NCI-H2171 treated with DMSO at 0.1 percent for 48 hours (cell line): ENCODE results near the gene CDH15.
A peak's percentile ranks its signal among the peaks of the same experiment; 100 is the strongest.
"Not testable (repeated sequence)": the region's sequence is repeated elsewhere in the genome, so short reads cannot be mapped to it uniquely, and the experiment has no call there.

Source experiments
- DNase-seq: peaks from one replicate; lab custom pipeline; 2025; lab: John Stamatoyannopoulos, UW

The CDH15 gene

GRCh38 chr16:89155851-89156739 is 15.5 kb upstream of the CDH15 start:
- DNase-seq = no peak

DNA sequence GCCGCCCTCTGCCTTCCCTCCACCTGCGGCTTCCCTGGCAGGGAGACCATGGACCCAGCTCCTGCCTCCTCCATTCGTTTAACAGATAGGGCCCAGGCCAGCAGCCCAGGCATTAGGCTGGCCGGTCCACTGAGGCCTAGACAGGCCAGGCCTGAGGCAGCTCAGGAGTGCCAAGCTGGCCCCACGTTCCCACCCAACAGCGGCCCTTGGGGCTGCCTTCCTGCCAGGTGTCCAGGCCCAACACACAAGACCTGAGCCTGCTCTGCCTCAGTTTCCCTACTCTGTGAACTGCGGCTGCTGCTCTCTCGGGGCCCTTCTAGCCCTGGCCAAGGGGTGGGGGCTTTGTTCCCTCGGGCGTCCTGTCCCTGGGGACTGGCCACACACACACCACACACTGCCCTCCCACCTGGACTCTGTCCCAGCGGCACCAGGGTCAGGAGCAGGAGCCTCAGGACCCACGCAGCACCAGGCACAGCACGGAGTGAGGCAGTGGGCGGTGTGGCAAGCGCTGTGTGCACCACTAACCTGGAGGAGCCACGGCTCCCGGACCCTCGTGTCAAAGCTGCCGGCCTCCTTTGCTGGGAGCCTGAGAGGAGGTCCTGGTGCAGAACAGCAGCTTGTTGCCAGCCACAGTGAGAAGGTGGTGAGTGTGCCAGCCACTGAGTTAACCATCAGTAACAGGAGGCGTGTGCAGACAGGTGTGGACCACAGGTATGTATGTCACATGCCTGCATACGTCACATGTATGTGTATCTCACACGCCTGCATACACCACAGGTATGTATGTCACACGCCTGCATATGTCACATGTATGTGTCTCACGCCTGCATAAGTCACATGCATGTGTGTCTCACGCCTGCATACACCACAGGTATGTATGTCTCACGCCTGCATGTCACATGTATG is 14.6 kb upstream of the CDH15 start:
- no peak for DNase-seq

DNA sequence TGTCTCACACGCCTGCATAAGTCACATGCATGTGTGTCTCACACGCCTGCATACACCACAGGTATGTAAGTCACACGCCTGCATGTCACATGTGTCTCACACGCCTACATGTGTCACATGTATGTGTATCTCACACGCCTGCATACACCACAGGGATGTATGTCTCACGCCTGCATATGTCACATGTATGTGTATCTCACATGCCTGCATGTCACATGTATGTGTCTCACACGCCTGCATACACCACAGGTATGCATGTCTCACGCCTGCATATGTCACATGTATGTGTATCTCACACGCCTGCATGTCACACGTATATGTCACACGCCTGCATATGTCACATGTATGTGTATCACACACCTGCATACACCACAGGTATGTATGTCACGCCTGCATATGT is 13.8 kb upstream of the CDH15 start:
- DNase-seq = no peak

- DNase-seq = no peak
These were observed 12.3 kb upstream of the CDH15 start for GRCh38 chr16:89159066-89159849.

DNA sequence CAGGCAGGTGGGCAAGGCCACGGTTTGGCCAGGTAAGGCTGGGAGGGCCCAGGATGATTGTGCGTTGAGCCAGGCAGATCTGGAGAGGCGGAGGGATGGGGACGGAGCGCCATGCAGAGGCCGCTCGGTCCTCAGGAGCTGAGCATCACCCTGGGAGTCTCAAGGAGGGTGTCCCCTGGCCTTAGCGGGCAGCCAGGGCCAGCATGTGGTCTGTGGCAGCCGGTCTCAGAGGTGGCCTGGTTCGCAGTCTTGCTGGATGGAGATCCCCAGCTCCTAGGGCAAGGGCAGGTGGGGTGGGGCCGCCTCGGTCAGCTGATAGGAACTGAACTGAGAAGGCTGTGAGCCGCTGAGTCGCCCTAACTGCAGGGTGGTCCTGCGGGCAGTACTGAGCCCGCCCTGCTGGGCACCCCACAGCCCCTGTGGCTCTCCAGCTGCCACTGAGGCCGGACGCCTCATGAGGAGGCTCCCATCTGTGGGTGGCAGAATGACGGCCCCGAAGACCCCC is 11.6 kb upstream of the CDH15 start:
- DNase-seq = no peak

- no peak for DNase-seq
These were observed 10.4 kb upstream of the CDH15 start for GRCh38 chr16:89160977-89161701.

DNA sequence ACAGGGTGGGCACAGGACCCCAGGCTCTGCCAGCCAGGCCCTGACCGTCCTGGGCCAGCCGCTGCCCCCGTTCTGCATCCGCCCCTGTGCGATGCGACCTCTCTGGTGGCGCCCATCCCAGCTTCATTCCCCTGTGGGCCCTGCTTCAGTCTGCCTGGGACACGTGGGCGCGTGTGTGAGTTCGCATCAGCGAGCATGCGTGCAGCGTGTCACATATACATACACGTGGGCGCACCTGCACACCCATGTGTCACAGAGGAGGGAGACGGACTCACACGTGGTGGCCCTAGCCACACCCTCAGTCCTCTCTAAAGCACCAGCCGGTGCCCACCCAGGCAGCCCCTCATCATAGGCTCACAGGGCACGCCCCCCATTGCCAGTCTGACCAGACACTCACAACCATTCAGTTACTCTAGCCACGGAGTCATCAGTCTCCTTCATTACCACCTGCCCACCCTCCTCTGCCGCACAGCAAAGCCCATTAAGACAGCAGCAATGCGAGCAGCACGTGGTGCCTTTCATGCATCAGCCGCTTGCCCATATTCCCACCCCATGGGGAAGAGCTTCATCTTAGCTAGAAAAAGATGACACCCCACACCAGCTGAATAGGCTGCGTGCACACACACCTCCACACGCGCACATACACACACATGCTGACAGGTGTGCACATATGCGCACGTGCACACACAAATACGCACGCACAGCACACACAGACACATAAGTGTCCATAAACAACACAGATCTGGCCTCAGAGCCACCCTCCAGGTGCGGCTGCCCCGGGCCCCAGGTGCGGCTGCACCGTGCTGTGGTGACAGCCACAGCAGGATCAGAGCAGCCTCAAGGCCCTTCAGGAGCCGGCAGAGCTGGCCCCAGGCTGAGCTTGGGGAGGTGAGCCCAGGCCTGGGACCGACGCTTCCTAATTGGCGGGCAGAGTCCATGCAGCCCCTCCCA is 9.5 kb upstream of the CDH15 start:
- no peak for DNase-seq

- DNase-seq = no peak
These were observed 8.3 kb upstream of the CDH15 start for GRCh38 chr16:89163297-89163696.

- DNase-seq = no peak
These were observed 7.1 kb upstream of the CDH15 start for GRCh38 chr16:89164436-89164835.

- no peak for DNase-seq
These were observed 6.5 kb upstream of the CDH15 start for GRCh38 chr16:89164847-89165680.

DNA sequence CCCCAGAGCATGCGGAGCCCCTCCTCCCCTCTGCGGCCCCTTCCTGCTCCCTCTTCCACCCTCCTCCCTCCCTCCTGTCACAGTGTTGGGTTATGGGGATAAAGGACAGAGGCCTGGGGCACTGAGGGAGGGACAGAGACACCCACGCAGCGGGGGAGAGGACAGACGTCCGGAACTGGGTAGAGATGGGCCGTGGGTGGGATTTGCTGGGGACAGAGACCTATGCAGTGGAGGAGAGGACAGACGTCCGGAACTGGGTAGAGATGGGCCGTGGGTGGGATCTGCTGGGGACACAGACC is 5.9 kb upstream of the CDH15 start:
- not testable (repeated sequence) for DNase-seq

DNA sequence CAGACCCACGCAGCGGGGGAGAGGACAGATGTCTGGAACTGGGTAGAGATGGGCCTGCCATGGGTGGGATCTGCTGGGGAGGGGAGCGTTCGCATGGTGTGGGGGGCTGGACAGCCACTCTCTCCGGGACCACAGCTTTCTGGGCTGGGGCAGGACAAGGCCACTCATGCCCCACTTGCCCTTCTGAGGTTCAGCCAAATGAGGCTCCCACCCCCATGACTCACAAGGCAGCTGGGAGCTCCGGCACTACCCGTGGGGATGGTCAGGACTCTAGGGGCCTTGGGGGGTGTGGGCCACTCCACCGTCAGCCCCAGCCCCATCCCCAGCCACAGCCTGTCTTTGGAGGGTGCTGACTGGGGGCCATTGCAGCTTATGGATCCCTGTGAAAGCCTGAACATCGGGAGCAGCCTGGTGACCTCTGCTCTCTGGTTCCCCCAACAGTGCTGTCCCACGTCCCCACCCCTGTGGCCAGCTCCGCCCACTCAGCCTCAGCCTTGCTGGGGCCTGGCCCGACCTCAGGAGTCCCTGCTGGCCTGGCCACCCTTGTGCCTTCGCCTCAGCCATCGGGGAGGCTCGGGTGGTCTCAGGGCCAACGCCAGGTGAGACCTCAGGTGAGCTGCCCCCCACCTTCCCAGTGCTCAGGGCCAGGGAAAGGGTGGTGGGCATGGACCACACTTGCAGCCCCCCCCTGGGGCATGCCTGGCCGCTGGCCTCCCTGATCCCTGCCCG is 4.7 kb upstream of the CDH15 start:
- no peak for DNase-seq

DNA sequence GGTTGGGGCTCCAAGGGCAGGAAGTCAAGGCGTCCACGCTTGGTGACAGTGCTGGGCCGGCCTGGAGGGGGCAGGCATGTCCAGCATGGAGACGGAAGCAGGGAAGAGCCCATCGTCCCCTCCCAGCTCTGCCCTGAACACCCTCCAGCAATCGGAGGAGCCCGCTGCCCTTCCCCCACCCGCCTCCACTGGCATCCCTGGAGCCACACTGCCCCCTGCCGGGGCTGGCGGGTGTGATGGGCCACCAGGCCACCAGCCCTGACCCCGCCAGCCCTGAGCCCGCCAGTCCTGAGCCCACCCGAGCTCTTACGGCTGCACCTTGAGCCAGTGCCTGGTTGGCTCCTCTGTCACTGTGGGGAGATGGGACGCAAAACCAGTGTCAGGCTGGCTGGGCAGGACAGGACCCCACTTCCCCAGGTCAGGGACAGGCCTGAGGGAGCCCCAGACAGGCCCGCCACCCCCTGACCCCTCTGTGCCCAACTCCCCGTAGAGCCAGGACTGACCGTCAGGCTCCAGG is 4.1 kb upstream of the CDH15 start:
- peak; percentile 50 for DNase-seq

DNA sequence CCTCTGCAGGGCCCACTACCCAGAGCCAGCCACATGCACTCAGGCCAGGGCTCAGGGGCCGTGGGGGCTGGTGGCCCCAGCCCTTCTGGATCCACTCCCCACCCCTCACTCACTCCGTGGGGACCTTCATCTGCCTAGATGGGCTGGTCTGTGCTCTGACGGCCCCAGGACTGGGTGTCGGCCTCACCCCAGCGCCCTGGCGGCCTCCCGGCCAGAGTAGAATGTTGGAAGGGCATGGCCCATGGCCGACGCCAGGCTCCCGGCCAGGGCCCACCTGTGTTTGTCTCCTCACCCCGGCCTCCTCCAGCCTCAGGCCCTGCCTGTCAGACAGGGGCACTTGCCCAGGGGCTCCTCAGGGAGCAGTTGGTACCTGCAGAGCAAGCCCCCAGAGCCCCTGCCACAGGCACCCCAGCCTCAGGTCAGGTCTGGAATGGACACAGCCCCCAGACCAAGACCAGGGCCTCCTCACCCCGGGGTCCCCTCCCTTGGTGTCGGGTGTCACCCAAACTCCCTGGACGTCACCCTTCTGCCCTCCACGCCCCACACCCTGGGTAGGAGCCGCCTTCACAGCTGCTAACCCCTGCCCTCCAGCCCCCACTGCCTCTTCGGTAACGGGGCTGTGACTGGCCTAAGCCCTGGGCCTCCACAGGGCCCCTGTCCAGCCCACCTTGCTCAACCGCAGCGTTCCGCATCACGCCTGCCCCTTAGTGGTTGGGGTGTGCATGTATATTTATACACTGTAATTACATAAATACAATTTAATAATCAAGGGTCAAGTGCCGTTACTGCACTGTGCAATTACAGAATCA is 3.0 kb upstream of the CDH15 start:
- no peak for DNase-seq

DNA sequence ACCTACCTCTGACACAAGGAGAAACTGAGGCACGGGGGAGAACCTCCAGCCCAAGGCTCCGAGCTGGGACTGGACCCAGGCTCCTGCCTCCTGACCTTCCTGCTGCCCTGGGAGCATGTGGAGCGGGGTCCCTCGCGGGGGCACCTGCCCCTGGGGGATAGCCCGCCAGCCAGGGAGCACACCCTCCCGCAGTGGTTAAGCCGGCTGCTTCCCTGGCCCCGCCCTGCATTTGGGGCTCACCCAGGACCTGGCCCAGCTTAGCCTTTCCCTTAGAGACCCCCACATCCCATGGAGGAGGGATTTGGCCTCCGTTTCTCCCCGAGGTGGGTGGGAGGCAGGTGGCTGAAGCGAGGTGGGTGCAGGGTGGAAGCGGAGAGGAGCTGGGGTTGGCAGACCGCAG is 1.8 kb upstream of the CDH15 start:
- DNase-seq = no peak

GRCh38 chr16:89170346-89171215 is 967 bp upstream of the CDH15 start:
- peak; percentile 87 for DNase-seq

- no peak for DNase-seq
These were observed 601 bp downstream of the CDH15 start for GRCh38 chr16:89172171-89172527.
